Osteoblast (primary cell): ENCODE data around the gene FPR2. TPM values are rescaled to one million over a fixed set of nuclear protein-coding genes. Genes with fewer than 3 reads are reported as not detected.

Source experiments
- DNase-seq: peaks from one replicate; pipeline ENCODE4 v3.0.0; 2011; ENCODE audit warnings: low spot score, mixed read lengths; ENCODE audit not compliant: insufficient read length; ENCODE audit errors: missing footprints
- H2AFZ ChIP-seq: 2 replicates; pipeline ENCODE4 v1.6.0; 2011; ENCODE audit warnings: mild to moderate bottlenecking, low read length
- H3K27ac ChIP-seq: 2 replicates; pipeline ENCODE4 v1.5.1; 2011; ENCODE audit warnings: mild to moderate bottlenecking, low read depth, low read length, moderate library complexity
- H3K27me3 ChIP-seq: 2 replicates; pipeline ENCODE4 v1.6.0; 2012; ENCODE audit warnings: mild to moderate bottlenecking, control low read depth, inconsistent platforms, low read length, moderate library complexity; ENCODE audit not compliant: insufficient read depth
- H3K36me3 ChIP-seq: 2 replicates; pipeline ENCODE4 v1.5.1; 2011; ENCODE audit warnings: mild to moderate bottlenecking, low read length, control low read depth, moderate library complexity; ENCODE audit not compliant: insufficient read depth
- H3K4me1 ChIP-seq: 2 replicates; pipeline ENCODE4 v1.5.1; 2011; ENCODE audit warnings: mild to moderate bottlenecking, low read length, control low read depth, moderate library complexity; ENCODE audit not compliant: insufficient read depth
- H3K4me2 ChIP-seq: 2 replicates; pipeline ENCODE4 v1.6.0; 2011; ENCODE audit warnings: mild to moderate bottlenecking, low read length; ENCODE audit not compliant: insufficient read depth
- H3K4me3 ChIP-seq: fragments of 200-600 bp; sonication (generic); 3 replicates; pipeline ENCODE4 v1.5.1; 2012; ENCODE audit warnings: mild to moderate bottlenecking, low read length, inconsistent platforms; ENCODE audit not compliant: insufficient read depth
- H3K79me2 ChIP-seq: 2 replicates; pipeline ENCODE4 v1.6.0; 2012; ENCODE audit warnings: mild to moderate bottlenecking, low read length, control low read depth, inconsistent platforms; ENCODE audit not compliant: insufficient read depth
- H3K9me3 ChIP-seq: 2 replicates; pipeline ENCODE4 v1.5.1; 2011; ENCODE audit warnings: low read depth, low read length, control low read depth
- H4K20me1 ChIP-seq: 2 replicates; pipeline ENCODE4 v1.6.0; 2012; ENCODE audit warnings: mild to moderate bottlenecking, low read length, control low read depth; ENCODE audit not compliant: insufficient read depth
- CTCF ChIP-seq: IDR thresholded peaks from 2 replicates; pipeline ENCODE4 v1.5.1; 2011; ENCODE audit warnings: mild to moderate bottlenecking, low read depth, low read length, moderate library complexity; ENCODE audit errors: extremely low read depth
- total RNA-seq: library from RNA; depleted of rRNA; stranded (reverse); fragments of >200 nt; gene quantifications from 2 replicates; pipeline ENCODE4 v1.2.3, GENCODE V29; 2012

Gene FPR2
- total RNA-seq, 1 donor = 0.36 TPM

GRCh38 chr19:51793994-51794393, 33.0 kb downstream of the FPR2 start:
- Histone ChIP-seq H4K20me1 (no peaks in the 10 kb centered on the region), H3K9me3 (no peaks in the 10 kb centered on the region), H3K4me3 (no peak overlapping the region), H3K27me3 (no peaks in the 10 kb centered on the region), H3K4me2 (no peak overlapping the region), H3K79me2 (no peaks in the 10 kb centered on the region), H3K36me3 (no peaks in the 10 kb centered on the region), H2AFZ (no peak overlapping the region), H3K27ac (no peak overlapping the region), H3K4me1 (peaks cover 2% of the 10 kb centered on the region)
- DNase-seq = no peak
- TF ChIP-seq CTCF = no peak

GRCh38 chr19:51794885-51795490, 34.0 kb downstream of the FPR2 start, which contains the start of gene FPR3:
Gene FPR3, plus strand, starts transcription at chr19:51795157. Its CDS starts 28,592 bp downstream, at chr19:51823749.
- no peak for DNase-seq
- H3K4me2 ChIP-seq = no peak within 1 kb of the TSS

GRCh38 chr19:51796195-51796679, 35.3 kb downstream of the FPR2 start:
- H3K4me3 ChIP-seq = no peak overlapping the region
- H2AFZ ChIP-seq = no peak overlapping the region
- H3K27ac ChIP-seq = no peak overlapping the region
- no peaks in the 10 kb centered on the region for H3K27me3 ChIP-seq
- no peaks in the 10 kb centered on the region for H3K9me3 ChIP-seq
- H3K36me3 ChIP-seq = no peaks in the 10 kb centered on the region
- DNase-seq = no peak
- no peaks in the 10 kb centered on the region for H3K79me2 ChIP-seq
- TF ChIP-seq CTCF = no peak
- H3K4me2 ChIP-seq = no peak overlapping the region
- H3K4me1 ChIP-seq = peaks cover 18% of the 10 kb centered on the region
- no peaks in the 10 kb centered on the region for H4K20me1 ChIP-seq

More at GRCh38 chr19:51794885-51795490, 34.0 kb downstream of the FPR2 start, which contains the start of gene FPR3:
- H3K4me1 ChIP-seq = peaks cover 10% of the 10 kb centered on the region
- H3K9me3 ChIP-seq = no peaks in the 10 kb centered on the region
- TF ChIP-seq CTCF = no peak
- H3K27ac ChIP-seq = no peak within 1 kb of the TSS
- no peak within 1 kb of the TSS for H3K4me3 ChIP-seq
- H3K27me3 ChIP-seq = no peaks in the 10 kb centered on the region
- H3K79me2 ChIP-seq = no peaks in the 10 kb centered on the region
- H2AFZ ChIP-seq = no peak within 1 kb of the TSS
- H3K36me3 ChIP-seq = no peaks in the 10 kb centered on the region
- H4K20me1 ChIP-seq = no peaks in the 10 kb centered on the region

- Histone ChIP-seq H3K27ac (no peak overlapping the region), H3K4me3 (no peak overlapping the region), H3K4me2 (no peak overlapping the region), H3K36me3 (no peaks in the 10 kb centered on the region), H3K27me3 (no peaks in the 10 kb centered on the region), H3K79me2 (no peaks in the 10 kb centered on the region), H4K20me1 (no peaks in the 10 kb centered on the region), H3K4me1 (peaks cover 18% of the 10 kb centered on the region), H2AFZ (no peak overlapping the region), H3K9me3 (no peaks in the 10 kb centered on the region)
- TF ChIP-seq CTCF = no peak
- DNase-seq = no peak
Measured at GRCh38 chr19:51797480-51797879, 36.5 kb downstream of the FPR2 start.
